GM23338 (cell line): ENCODE measurements around the gene RNF2. TPM values are rescaled to one million over a fixed set of nuclear protein-coding genes. Genes with fewer than 3 reads are reported as not detected.

ENCODE experiments used
- ATAC-seq: fragments of 200-7000 bp; cut with Tn5 transposase; 3 replicates; pipeline ENCODE4 v1.9.1; 2020
- DNase-seq: peaks from one replicate; pipeline ENCODE4 v3.0.0-alpha.2; 2015; ENCODE audit warnings: low spot score
- H2AFZ ChIP-seq: fragments of 200-600 bp; sonication (generic); 2 replicates; pipeline ENCODE4 v1.8.0; 2016; ENCODE audit warnings: antibody characterized with exemption, mild to moderate bottlenecking, moderate library complexity
- H3F3A ChIP-seq: fragments of 200-600 bp; sonication (generic); replicated peaks from 2 replicates; pipeline ENCODE4 v1.8.0; 2017; ENCODE audit warnings: antibody characterized with exemption, mixed run types, low read depth
- H3K27ac ChIP-seq: fragments of 200-600 bp; sonication (generic); 2 replicates; pipeline ENCODE4 v1.6.1; 2016; ENCODE audit warnings: low read depth
- H3K27me3 ChIP-seq: fragments of 200-600 bp; sonication (generic); 2 replicates; pipeline ENCODE4 v1.8.0; 2016; ENCODE audit warnings: mild to moderate bottlenecking, mixed run types, moderate library complexity; ENCODE audit not compliant: insufficient read depth
- H3K36me3 ChIP-seq: fragments of 200-600 bp; sonication (generic); 2 replicates; pipeline ENCODE4 v1.8.0; 2016; ENCODE audit warnings: mild to moderate bottlenecking; ENCODE audit not compliant: insufficient read depth
- H3K4me1 ChIP-seq: fragments of 200-600 bp; sonication (generic); 2 replicates; pipeline ENCODE4 v1.8.0; 2016; ENCODE audit warnings: mild to moderate bottlenecking, moderate library complexity; ENCODE audit not compliant: insufficient read depth
- H3K4me2 ChIP-seq: fragments of 200-600 bp; sonication (generic); 2 replicates; pipeline ENCODE4 v1.7.1; 2017; ENCODE audit warnings: mixed run types
- H3K4me3 ChIP-seq: fragments of 200-600 bp; sonication (generic); 2 replicates; pipeline ENCODE4 v1.6.1; 2016; ENCODE audit warnings: mixed run types
- H3K79me2 ChIP-seq: fragments of 200-600 bp; sonication (generic); replicated peaks from 2 replicates; pipeline ENCODE4 v1.8.0; 2017; ENCODE audit warnings: mild to moderate bottlenecking; ENCODE audit not compliant: insufficient read depth
- H3K9me2 ChIP-seq: fragments of 200-600 bp; sonication (generic); 2 replicates; pipeline ENCODE4 v1.8.0; 2017; ENCODE audit not compliant: insufficient read depth
- H4K20me1 ChIP-seq: fragments of 200-600 bp; sonication (generic); replicated peaks from 2 replicates; pipeline ENCODE4 v1.8.0; 2017; ENCODE audit warnings: mild to moderate bottlenecking; ENCODE audit not compliant: insufficient read depth
- H3K27ac Mint-ChIP-seq: 2 replicates; pipeline ENCODE4 v1.8.0; 2020; ENCODE audit warnings: inconsistent platforms, mild to moderate bottlenecking, moderate library complexity, mixed read lengths
- H3K27me3 Mint-ChIP-seq: 3 replicates; pipeline ENCODE4 v1.8.0; 2022; ENCODE audit warnings: low read depth, mild to moderate bottlenecking, moderate library complexity, mixed read lengths, inconsistent platforms; ENCODE audit not compliant: insufficient read depth, poor library complexity
- H3K36me3 Mint-ChIP-seq: 3 replicates; pipeline ENCODE4 v1.8.0; 2021; ENCODE audit warnings: low read depth, mild to moderate bottlenecking, inconsistent platforms, moderate library complexity, mixed read lengths
- H3K4me1 Mint-ChIP-seq: 3 replicates; pipeline ENCODE4 v1.8.0; 2020; ENCODE audit warnings: mild to moderate bottlenecking, inconsistent platforms, mixed read lengths
- H3K4me3 Mint-ChIP-seq: 3 replicates; pipeline ENCODE4 v1.8.0; 2021; ENCODE audit warnings: moderate library complexity, mild to moderate bottlenecking, inconsistent platforms, mixed read lengths
- H3K9me3 Mint-ChIP-seq: 3 replicates; pipeline ENCODE4 v1.8.0; 2020; ENCODE audit warnings: moderate library complexity, mild to moderate bottlenecking, inconsistent platforms, mixed read lengths
- CREB1 ChIP-seq: fragments of 250-450 bp; sonication (Bioruptor Pico); IDR thresholded peaks from 2 replicates; pipeline ENCODE4 v1.5.0; 2020; ENCODE audit warnings: low read depth, mild to moderate bottlenecking, moderate library complexity
- CTCF ChIP-seq, 2 experiments: fragments of 200-600 bp in 1 of 2; sonication (generic) in 1 of 2; conservative IDR thresholded peaks; 2 replicates each; pipeline versions ENCODE4 v1.5.1 to v1.6.1; 2016 to 2017; ENCODE audit warnings: antibody characterized with exemption in 2 of 2, low read depth in 2 of 2, mild to moderate bottlenecking in 2 of 2, moderate library complexity in 1 of 2
- ETS1 ChIP-seq: IDR thresholded peaks from 2 replicates; pipeline ENCODE4 v1.6.1; 2016; ENCODE audit warnings: antibody characterized with exemption
- EZH2 ChIP-seq: fragments of 200-600 bp; sonication (generic); IDR thresholded peaks from one replicate; pipeline ENCODE4 v1.8.0; 2017; ENCODE audit warnings: antibody characterized with exemption, mild to moderate bottlenecking, low read depth; ENCODE audit not compliant: unreplicated experiment
- EZH2phosphoT487 ChIP-seq: fragments of 200-600 bp; sonication (generic); IDR thresholded peaks from one replicate; pipeline ENCODE4 v1.8.1; 2018; ENCODE audit warnings: antibody characterized with exemption; ENCODE audit not compliant: unreplicated experiment
- NANOG ChIP-seq: IDR thresholded peaks from 2 replicates; pipeline ENCODE4 v1.6.1; 2016; ENCODE audit warnings: antibody characterized with exemption, borderline replicate concordance
- POLR2AphosphoS5 ChIP-seq: IDR thresholded peaks from 2 replicates; pipeline ENCODE4 v1.6.1; 2016; ENCODE audit warnings: antibody characterized with exemption, low read depth
- STAT1 ChIP-seq: IDR thresholded peaks from one replicate; pipeline ENCODE4 v1.6.1; 2016; ENCODE audit warnings: antibody characterized with exemption; ENCODE audit not compliant: unreplicated experiment
- ZNF114 ChIP-seq: fragments of 250-450 bp; sonication (Bioruptor Pico); IDR thresholded peaks from 2 replicates; pipeline ENCODE4 v1.5.0; 2020; ENCODE audit warnings: mild to moderate bottlenecking, moderate library complexity
- ZNF331 ChIP-seq: fragments of 250-450 bp; sonication (Bioruptor Pico); IDR thresholded peaks from 2 replicates; pipeline ENCODE4 v1.5.0; 2020; ENCODE audit warnings: low read depth, mild to moderate bottlenecking, moderate library complexity
- polyA plus RNA-seq: library from polyadenylated mRNA; unstranded; fragments of >200 nt; fragmentation: Nextera tagmentation; extraction: Ambion mirVana; gene quantifications from 2 replicates; pipeline ENCODE4 v1.2.1, GENCODE V29; 2016
- total RNA-seq: library from RNA; depleted of rRNA; stranded (reverse); fragments of >200 nt; shearing (Covaris generic); gene quantifications from 2 replicates; pipeline ENCODE4 v1.2.3, GENCODE V29; 2014
- TF ChIP-seq, protein P1 (sequence below): IDR thresholded peaks from one replicate; pipeline ENCODE4 v1.6.1; 2018; ENCODE audit warnings: antibody characterized with exemption; ENCODE audit not compliant: unreplicated experiment

RNF2 gene
- total and polyA plus RNA-seq, 2 experiments from 2014 or later: 33.3 to 51.4 TPM

DNA sequence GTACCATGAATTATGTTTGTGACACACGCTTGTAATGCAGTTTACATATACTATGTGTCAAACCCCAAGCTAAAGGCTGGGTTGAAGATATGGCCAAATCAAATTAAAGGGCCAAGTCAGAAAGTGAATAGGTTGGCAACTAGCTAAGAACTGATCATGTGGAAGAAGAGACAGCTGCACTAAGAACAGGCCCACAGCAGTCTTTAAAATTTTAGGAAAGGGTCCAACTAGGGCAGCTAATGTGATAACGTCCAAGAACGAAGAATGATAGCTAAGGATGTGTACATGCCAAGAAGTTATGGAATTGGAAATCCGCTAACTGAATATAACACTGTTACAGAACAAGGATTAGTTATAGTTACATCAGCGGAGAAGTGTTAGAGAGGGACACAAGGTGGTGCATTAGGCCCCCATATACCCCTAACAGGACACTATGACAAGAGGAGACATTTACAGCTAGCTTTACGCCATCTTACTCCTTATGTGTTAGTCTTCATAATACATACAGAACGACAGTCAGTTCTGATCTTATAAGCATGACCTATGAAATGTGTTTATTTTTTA lies 6.5 kb upstream of the RNF2 start:
- TF ChIP-seq ZNF114 (CRISPR knock-in tag) (no peak), CTCF (conservative IDR thresholded peaks at IDR 0.05; ENCODE audit: low read depth in 2 of 2) (peak in 1 of 2 experiments; percentile 39; a peak in 2 of 4 replicates), CREB1 (CRISPR knock-in tag) (no peak), NANOG (no peak), STAT1 (no peak)
- Histone ChIP-seq H3K4me2 (no peak overlapping the region), H3K9me2 (no peaks in the 10 kb centered on the region), H3K79me2 (no peaks in the 10 kb centered on the region), H3K27me3 (peaks cover 4% of the 10 kb centered on the region; the same call in 1 of the 2 replicates), H3K4me3 (no peak overlapping the region), H3F3A (no peaks in the 10 kb centered on the region), H3K36me3 (no peaks in the 10 kb centered on the region), H3K4me1 (no peaks in the 10 kb centered on the region), H2AFZ (no peak overlapping the region), H4K20me1 (no peaks in the 10 kb centered on the region), H3K27ac (no peak overlapping the region)
- no peak overlapping the region for H3K4me3 Mint-ChIP-seq
- ATAC-seq (no peak), DNase-seq (no peak)
- no peak overlapping the region for H3K27ac Mint-ChIP-seq
- no peaks in the 10 kb centered on the region for H3K27me3 Mint-ChIP-seq
- H3K36me3 Mint-ChIP-seq: no peaks in the 10 kb centered on the region
- no peaks in the 10 kb centered on the region for H3K9me3 Mint-ChIP-seq
- H3K4me1 Mint-ChIP-seq: no peaks in the 10 kb centered on the region

DNA sequence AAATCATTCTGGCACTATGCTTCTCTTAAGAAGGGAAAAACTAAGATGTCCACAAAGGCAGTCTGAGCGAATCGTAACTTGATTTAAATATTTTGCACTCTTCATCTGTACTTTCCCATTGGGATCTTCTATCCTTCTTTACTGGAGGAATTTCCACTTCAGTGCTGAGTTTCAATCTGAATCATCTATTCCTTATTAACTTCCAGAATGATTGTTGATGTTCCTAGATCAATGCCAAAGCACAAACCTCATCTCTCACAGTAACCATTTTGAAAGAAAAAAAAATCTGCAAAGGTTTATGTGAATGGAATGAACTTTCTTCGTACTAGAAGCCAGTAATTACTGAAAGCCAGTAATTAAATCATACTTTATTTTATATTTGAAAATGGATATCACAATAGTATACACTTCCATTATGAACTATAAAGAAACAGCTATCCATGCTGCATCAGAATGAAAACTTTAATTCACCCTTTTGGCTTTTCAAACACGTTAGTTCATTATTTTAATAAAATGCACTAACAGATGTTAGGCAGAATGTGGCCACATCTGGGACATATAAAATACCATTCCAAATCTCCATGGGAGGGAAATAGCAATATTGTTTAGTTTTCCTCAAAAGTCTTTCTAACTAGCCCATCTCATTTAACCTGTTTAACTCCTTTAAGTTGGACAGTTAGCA lies 5.5 kb upstream of the RNF2 start:
- no peak overlapping the region for H3K4me3 Mint-ChIP-seq
- Histone ChIP-seq H3K36me3 (no peaks in the 10 kb centered on the region), H3K4me1 (no peaks in the 10 kb centered on the region), H3K27me3 (peaks cover 14% of the 10 kb centered on the region), H3F3A (0 out of 2 replicates have a peak, but pooled peaks cover 3% of the 10 kb centered on the region), H3K79me2 (no peaks in the 10 kb centered on the region), H4K20me1 (no peaks in the 10 kb centered on the region), H2AFZ (no peak overlapping the region), H3K4me2 (no peak overlapping the region), H3K4me3 (no peak overlapping the region), H3K9me2 (no peaks in the 10 kb centered on the region), H3K27ac (no peak overlapping the region)
- H3K36me3 Mint-ChIP-seq: no peaks in the 10 kb centered on the region
- ATAC-seq (no peak), DNase-seq (no peak)
- no peaks in the 10 kb centered on the region; the same call in 2 of the 3 replicates for H3K4me1 Mint-ChIP-seq
- H3K9me3 Mint-ChIP-seq: no peaks in the 10 kb centered on the region; the same call in 2 of the 3 replicates
- no peak overlapping the region for H3K27ac Mint-ChIP-seq
- peaks cover 2% of the 10 kb centered on the region for H3K27me3 Mint-ChIP-seq
- TF ChIP-seq, protein P1, sequence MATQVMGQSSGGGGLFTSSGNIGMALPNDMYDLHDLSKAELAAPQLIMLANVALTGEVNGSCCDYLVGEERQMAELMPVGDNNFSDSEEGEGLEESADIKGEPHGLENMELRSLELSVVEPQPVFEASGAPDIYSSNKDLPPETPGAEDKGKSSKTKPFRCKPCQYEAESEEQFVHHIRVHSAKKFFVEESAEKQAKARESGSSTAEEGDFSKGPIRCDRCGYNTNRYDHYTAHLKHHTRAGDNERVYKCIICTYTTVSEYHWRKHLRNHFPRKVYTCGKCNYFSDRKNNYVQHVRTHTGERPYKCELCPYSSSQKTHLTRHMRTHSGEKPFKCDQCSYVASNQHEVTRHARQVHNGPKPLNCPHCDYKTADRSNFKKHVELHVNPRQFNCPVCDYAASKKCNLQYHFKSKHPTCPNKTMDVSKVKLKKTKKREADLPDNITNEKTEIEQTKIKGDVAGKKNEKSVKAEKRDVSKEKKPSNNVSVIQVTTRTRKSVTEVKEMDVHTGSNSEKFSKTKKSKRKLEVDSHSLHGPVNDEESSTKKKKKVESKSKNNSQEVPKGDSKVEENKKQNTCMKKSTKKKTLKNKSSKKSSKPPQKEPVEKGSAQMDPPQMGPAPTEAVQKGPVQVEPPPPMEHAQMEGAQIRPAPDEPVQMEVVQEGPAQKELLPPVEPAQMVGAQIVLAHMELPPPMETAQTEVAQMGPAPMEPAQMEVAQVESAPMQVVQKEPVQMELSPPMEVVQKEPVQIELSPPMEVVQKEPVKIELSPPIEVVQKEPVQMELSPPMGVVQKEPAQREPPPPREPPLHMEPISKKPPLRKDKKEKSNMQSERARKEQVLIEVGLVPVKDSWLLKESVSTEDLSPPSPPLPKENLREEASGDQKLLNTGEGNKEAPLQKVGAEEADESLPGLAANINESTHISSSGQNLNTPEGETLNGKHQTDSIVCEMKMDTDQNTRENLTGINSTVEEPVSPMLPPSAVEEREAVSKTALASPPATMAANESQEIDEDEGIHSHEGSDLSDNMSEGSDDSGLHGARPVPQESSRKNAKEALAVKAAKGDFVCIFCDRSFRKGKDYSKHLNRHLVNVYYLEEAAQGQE: no peak
- TF ChIP-seq EZH2phosphoT487 (no peak), ZNF331 (CRISPR knock-in tag) (no peak), ETS1 (no peak), POLR2AphosphoS5 (no peak), ZNF114 (CRISPR knock-in tag) (no peak), EZH2 (no peak), CREB1 (CRISPR knock-in tag) (no peak), STAT1 (no peak), NANOG (no peak), CTCF (conservative IDR thresholded peaks at IDR 0.05; ENCODE audit: low read depth in 2 of 2) (no peak)
